Measurements from ENCODE around the gene FAM3A.

- TF ChIP-seq CTCF (IDR thresholded peaks at IDR 0.05; ENCODE audit: borderline replicate concordance, extremely low read depth, low read length, poor library complexity, severe bottlenecking), result no peak
- TF ChIP-seq EZH2 (IDR thresholded peaks at IDR 0.05; ENCODE audit: borderline replicate concordance, low read depth, low read length, severe bottlenecking), result no peak
Measured at GRCh38 chrX:154495472-154495922, 20.5 kb downstream of the FAM3A start.

All from DND-41 (cell line).